ENCODE results near the gene SLC51A. TPM values are rescaled to one million over a fixed set of nuclear protein-coding genes. Genes with fewer than 3 reads are reported as not detected.
A peak's percentile ranks its signal among the peaks of the same experiment; 100 is the strongest.

The SLC51A gene
- total and polyA plus RNA-seq, 2 experiments from 2014 or later = 6.0 TPM; not detected in 1

DNA sequence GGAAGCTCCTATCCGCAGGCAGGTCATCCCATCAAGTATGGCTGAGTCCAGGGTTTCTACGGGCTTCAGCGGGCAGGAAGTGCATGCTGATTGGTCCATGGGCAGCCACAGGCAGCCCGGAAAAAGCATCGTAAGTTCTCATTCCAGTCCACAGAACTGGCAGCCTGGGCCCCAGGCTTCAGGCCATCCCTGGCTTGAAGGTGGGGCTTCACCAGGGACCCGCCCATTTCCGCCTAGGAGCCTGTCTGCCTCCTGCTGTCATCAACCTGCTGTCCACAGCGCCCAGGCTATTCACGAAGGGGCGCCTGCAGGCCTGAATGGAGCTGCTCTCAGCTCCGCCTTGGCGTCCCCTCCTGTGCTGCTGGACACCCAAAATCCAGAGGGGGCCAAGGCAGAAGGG, 57.3 kb downstream of the SLC51A start:
- H3K9ac ChIP-seq = no peak overlapping the region
- no peaks in the 10 kb centered on the region for H4K20me1 ChIP-seq (ENCODE audit: insufficient read depth)
- in situ Hi-C loops (cut with MboI) = no loop called here
- H3K4me3 ChIP-seq = no peak overlapping the region
- no peak overlapping the region for H2AFZ ChIP-seq
- TF ChIP-seq EZH2 (IDR thresholded peaks at IDR 0.05; ENCODE audit: insufficient read depth, poor library complexity, severe bottlenecking) (no peak), EZH2phosphoT487 (IDR thresholded peaks at IDR 0.05; ENCODE audit: insufficient read depth, low read depth) (no peak)
- H3K9me3 ChIP-seq (ENCODE audit: low read depth) = no peaks in the 10 kb centered on the region
- no peak for DNase-seq
- H3K4me2 ChIP-seq (ENCODE audit: unreplicated experiment) = no peak overlapping the region
- peaks cover 25% of the 10 kb centered on the region; the same call in 1 of the 2 replicates for H3F3A ChIP-seq (ENCODE audit: insufficient read depth)
- H3K36me3 ChIP-seq (ENCODE audit: low read depth) = peaks cover 8% of the 10 kb centered on the region
- H3K27me3 ChIP-seq (replicated peaks; ENCODE audit: insufficient read depth) = no peaks in the 10 kb centered on the region
- H3K79me2 ChIP-seq (ENCODE audit: insufficient read depth) = peaks cover 92% of the 10 kb centered on the region
- H3K4me1 ChIP-seq (ENCODE audit: insufficient read depth) = peaks cover 21% of the 10 kb centered on the region; the same call in 1 of the 2 replicates
- 92 to 96% methylated on average over 12 of the region's 12 CpGs for WGBS, 2 experiments (ENCODE audit: low coverage in 1 of 2, low lambda C conversion rate in 2 of 2, missing lambda C conversion rate in 2 of 2)
- no peaks in the 10 kb centered on the region for H3K9me2 ChIP-seq (ENCODE audit: insufficient read depth)
- no peak overlapping the region for H3K27ac ChIP-seq

DNA sequence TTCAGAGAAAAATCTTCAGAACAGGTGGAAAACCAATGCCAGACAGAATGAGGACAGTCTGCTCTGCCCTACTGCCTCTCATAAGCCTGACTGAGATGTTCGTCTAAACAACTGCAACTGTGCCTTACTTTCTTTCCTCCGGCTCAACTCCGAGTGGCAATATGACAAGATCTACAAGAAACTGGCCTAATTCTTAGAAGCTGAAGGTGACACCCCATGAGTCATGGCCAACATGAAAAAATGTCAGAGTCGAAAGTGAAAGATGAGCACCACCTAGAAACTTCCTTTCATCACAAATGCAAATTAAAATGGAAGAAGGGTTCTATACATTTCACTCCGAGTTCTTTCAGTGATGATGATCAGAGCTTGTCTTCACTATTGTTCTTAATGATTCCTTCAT, 58.3 kb downstream of the SLC51A start:
- TF ChIP-seq EZH2phosphoT487 (IDR thresholded peaks at IDR 0.05; ENCODE audit: insufficient read depth, low read depth) = no peak
- TF ChIP-seq EZH2 (IDR thresholded peaks at IDR 0.05; ENCODE audit: insufficient read depth, poor library complexity, severe bottlenecking) = no peak
- H3K27ac ChIP-seq = no peak overlapping the region
- no peak overlapping the region for H3K4me2 ChIP-seq (ENCODE audit: unreplicated experiment)
- H4K20me1 ChIP-seq (ENCODE audit: insufficient read depth) = no peaks in the 10 kb centered on the region
- H3K9ac ChIP-seq = no peak overlapping the region
- in situ Hi-C loops (cut with MboI) = no loop called here
- H3K4me3 ChIP-seq = no peak overlapping the region
- peaks cover 23% of the 10 kb centered on the region for H3K4me1 ChIP-seq (ENCODE audit: insufficient read depth)
- no peaks in the 10 kb centered on the region for H3K9me2 ChIP-seq (ENCODE audit: insufficient read depth)
- DNase-seq = peak; percentile 50
- no peaks in the 10 kb centered on the region for H3K9me3 ChIP-seq (ENCODE audit: low read depth)
- 82 to 97% methylated on average over 5 of the region's 5 CpGs for WGBS, 2 experiments (ENCODE audit: low coverage in 1 of 2, low lambda C conversion rate in 2 of 2, missing lambda C conversion rate in 2 of 2)
- H3K27me3 ChIP-seq (replicated peaks; ENCODE audit: insufficient read depth) = no peaks in the 10 kb centered on the region
- peaks cover 94% of the 10 kb centered on the region for H3K79me2 ChIP-seq (ENCODE audit: insufficient read depth)
- no peak overlapping the region for H2AFZ ChIP-seq
- H3K36me3 ChIP-seq (ENCODE audit: low read depth) = peaks cover 5% of the 10 kb centered on the region; the same call in 1 of the 2 replicates
- H3F3A ChIP-seq (ENCODE audit: insufficient read depth) = peaks cover 21% of the 10 kb centered on the region

GRCh38 chr3:196275126-196275525, 58.8 kb downstream of the SLC51A start:
- no peak for DNase-seq
- Histone ChIP-seq H3K27me3 (replicated peaks; ENCODE audit: insufficient read depth) (no peaks in the 10 kb centered on the region), H3K9me2 (ENCODE audit: insufficient read depth) (no peaks in the 10 kb centered on the region), H3F3A (ENCODE audit: insufficient read depth) (peaks cover 23% of the 10 kb centered on the region), H3K9ac (no peak overlapping the region), H3K4me1 (ENCODE audit: insufficient read depth) (peaks cover 24% of the 10 kb centered on the region), H3K4me2 (ENCODE audit: unreplicated experiment) (no peak overlapping the region), H2AFZ (no peak overlapping the region), H3K79me2 (ENCODE audit: insufficient read depth) (peaks cover 91% of the 10 kb centered on the region), H4K20me1 (ENCODE audit: insufficient read depth) (no peaks in the 10 kb centered on the region), H3K27ac (no peak overlapping the region), H3K9me3 (ENCODE audit: low read depth) (no peaks in the 10 kb centered on the region), H3K4me3 (no peak overlapping the region), H3K36me3 (ENCODE audit: low read depth) (peaks cover 3% of the 10 kb centered on the region; the same call in 1 of the 2 replicates)
- WGBS, 2 experiments (ENCODE audit: low coverage in 1 of 2, low lambda C conversion rate in 2 of 2, missing lambda C conversion rate in 2 of 2) = 96 to 97% methylated on average over 5 of the region's 5 CpGs
- in situ Hi-C loops (cut with MboI) = no loop called here
- TF ChIP-seq EZH2phosphoT487 (IDR thresholded peaks at IDR 0.05; ENCODE audit: insufficient read depth, low read depth) (no peak), EZH2 (IDR thresholded peaks at IDR 0.05; ENCODE audit: insufficient read depth, poor library complexity, severe bottlenecking) (no peak)

- H3K9me2 ChIP-seq (ENCODE audit: insufficient read depth) = no peaks in the 10 kb centered on the region
- no peak overlapping the region for H3K9ac ChIP-seq
- in situ Hi-C loops (cut with MboI) = no loop called here
- no peak overlapping the region for H3K27ac ChIP-seq
- H3K4me2 ChIP-seq (ENCODE audit: unreplicated experiment) = no peak overlapping the region
- H3K4me3 ChIP-seq = no peak overlapping the region
- H4K20me1 ChIP-seq (ENCODE audit: insufficient read depth) = no peaks in the 10 kb centered on the region; the same call in 1 of the 2 replicates
- no peak overlapping the region for H2AFZ ChIP-seq
- DNase-seq = no peak
- peaks cover 96% of the 10 kb centered on the region for H3K79me2 ChIP-seq (ENCODE audit: insufficient read depth)
- H3K27me3 ChIP-seq (replicated peaks; ENCODE audit: insufficient read depth) = no peaks in the 10 kb centered on the region
- WGBS, 2 experiments (ENCODE audit: low coverage in 1 of 2, low lambda C conversion rate in 2 of 2, missing lambda C conversion rate in 2 of 2) = 88 to 89% methylated on average over 7 of the region's 7 CpGs
- peaks cover 20% of the 10 kb centered on the region for H3F3A ChIP-seq (ENCODE audit: insufficient read depth)
- TF ChIP-seq EZH2phosphoT487 (IDR thresholded peaks at IDR 0.05; ENCODE audit: insufficient read depth, low read depth) = no peak
- TF ChIP-seq EZH2 (IDR thresholded peaks at IDR 0.05; ENCODE audit: insufficient read depth, poor library complexity, severe bottlenecking) = no peak
- H3K9me3 ChIP-seq (ENCODE audit: low read depth) = no peaks in the 10 kb centered on the region
- no peaks in the 10 kb centered on the region; the same call in 1 of the 2 replicates for H3K36me3 ChIP-seq (ENCODE audit: low read depth)
- H3K4me1 ChIP-seq (ENCODE audit: insufficient read depth) = peaks cover 37% of the 10 kb centered on the region
Measured at GRCh38 chr3:196280689-196281440, 64.5 kb downstream of the SLC51A start.

All from GM23248 (cell line).